Endothelial cell of umbilical vein (primary cell): ENCODE measurements around the gene LONP2. TPM values are rescaled to one million over a fixed set of nuclear protein-coding genes. Genes with fewer than 3 reads are reported as not detected.

Experiments
- BruUV-seq: library from RNA; stranded (reverse); fragments of 400-500 nt; replicated peaks from 2 replicates; lab custom pipeline; 2021; lab: Mats Ljungman, UMichigan
- CTCF ChIA-PET: fragments of 300-600, 350-600 bp; sonication (Branson Sonifier 250); formaldehyde crosslinking; loops from one replicate; lab custom pipeline; 2021; ENCODE audit warnings: antibody characterized with exemption, inconsistent platforms; lab: Charles Lee
- POLR2A ChIA-PET: fragments of 300-600, 350-600 bp; sonication (Branson Sonifier 250); formaldehyde crosslinking; loops from one replicate; lab custom pipeline; 2021; ENCODE audit warnings: antibody characterized with exemption, inconsistent platforms; lab: Charles Lee
- DNase-seq: peaks from one replicate; pipeline ENCODE4 v3.0.0-alpha.2; 2011; ENCODE audit warnings: low read depth, low spot score
- FAIRE-seq: peaks from 2 replicates; lab custom pipeline; 2011; peaks lifted over from hg19 to GRCh38; lab: Jason Lieb, UNC
- H2AFZ ChIP-seq: 2 replicates; pipeline ENCODE4 v1.6.0; 2012; ENCODE audit warnings: low read depth, low read length, control low read depth, inconsistent platforms
- H3K27ac ChIP-seq: 2 replicates; pipeline ENCODE4 v1.5.1; 2011; ENCODE audit warnings: low read depth, mild to moderate bottlenecking, control low read depth, low read length, moderate library complexity; ENCODE audit not compliant: insufficient read depth
- H3K27me3 ChIP-seq, 2 experiments: 2 replicates each; pipeline versions ENCODE4 v1.6.0 to v1.6.1; 2011; ENCODE audit warnings: low read length in 2 of 2, mixed read lengths in 1 of 2; ENCODE audit not compliant: control insufficient read depth in 2 of 2, insufficient read depth in 2 of 2
- H3K36me3 ChIP-seq, 2 experiments: 2 replicates in 1 of 2; 3 replicates in 1 of 2; pipeline ENCODE4 v1.5.1; 2011; ENCODE audit warnings: low read length in 2 of 2, mild to moderate bottlenecking in 1 of 2, moderate library complexity in 1 of 2; ENCODE audit not compliant: control insufficient read depth in 2 of 2, insufficient read depth in 2 of 2; ENCODE audit errors: extremely low read depth in 1 of 2
- H3K4me1 ChIP-seq: 3 replicates; pipeline ENCODE4 v1.5.1; 2011; ENCODE audit warnings: mild to moderate bottlenecking, low read length; ENCODE audit not compliant: control insufficient read depth, insufficient read depth; ENCODE audit errors: extremely low read depth
- H3K4me2 ChIP-seq: 2 replicates; pipeline ENCODE4 v1.6.1; 2011; ENCODE audit warnings: low read length, control low read depth, mixed read lengths; ENCODE audit not compliant: insufficient read depth
- H3K4me3 ChIP-seq, 3 experiments: fragments of 200-600 bp in 1 of 3; sonication (generic), shearing (Covaris generic) in 1 of 3; replicated peaks in 1 of 3; 2 replicates each; pipeline ENCODE4 v1.5.1; 2011 to 2016; ENCODE audit warnings: control low read depth in 3 of 3, low read length in 3 of 3, mild to moderate bottlenecking in 2 of 3, inconsistent platforms in 1 of 3, low read depth in 1 of 3, moderate library complexity in 1 of 3; ENCODE audit not compliant: insufficient read depth in 1 of 3
- H3K79me2 ChIP-seq: 2 replicates; pipeline ENCODE4 v1.6.0; 2012; ENCODE audit warnings: low read length, inconsistent platforms; ENCODE audit not compliant: control insufficient read depth, insufficient read depth
- H3K9ac ChIP-seq: replicated peaks from 2 replicates; pipeline ENCODE3; 2011; ENCODE audit warnings: low read length, control low read depth; ENCODE audit not compliant: insufficient read depth; ENCODE audit errors: extremely low read depth
- H3K9me1 ChIP-seq: replicated peaks from 3 replicates; pipeline ENCODE4 v1.6.0; 2011; ENCODE audit warnings: mild to moderate bottlenecking, low read length; ENCODE audit not compliant: control insufficient read depth, insufficient read depth; ENCODE audit errors: extremely low read depth
- H3K9me3 ChIP-seq: replicated peaks from 2 replicates; pipeline ENCODE4 v1.5.1; 2012; ENCODE audit warnings: low read length, inconsistent platforms; ENCODE audit not compliant: control insufficient read depth, insufficient read depth
- H4K20me1 ChIP-seq: replicated peaks from 2 replicates; pipeline ENCODE3; 2011; ENCODE audit warnings: mild to moderate bottlenecking, low read length; ENCODE audit not compliant: control insufficient read depth, insufficient read depth; ENCODE audit errors: extremely low read depth
- EZH2 ChIP-seq: IDR thresholded peaks from 2 replicates; pipeline ENCODE4 v1.6.1; 2012; ENCODE audit warnings: borderline replicate concordance, low read depth, mild to moderate bottlenecking, moderate library complexity, low read length, inconsistent platforms; ENCODE audit not compliant: severe bottlenecking
- FOS ChIP-seq: IDR thresholded peaks from 2 replicates; pipeline ENCODE4 v1.6.1; 2011; ENCODE audit warnings: mild to moderate bottlenecking, low read length, moderate library complexity, borderline replicate concordance; ENCODE audit not compliant: insufficient read depth
- GATA2 ChIP-seq: IDR thresholded peaks from 2 replicates; pipeline ENCODE4 v1.7.0; 2011; ENCODE audit warnings: low read depth, mild to moderate bottlenecking, moderate library complexity, mixed read lengths, low read length; ENCODE audit not compliant: insufficient read length, insufficient read depth
- JUN ChIP-seq: IDR thresholded peaks from 2 replicates; pipeline ENCODE4 v1.6.1; 2011; ENCODE audit warnings: borderline replicate concordance, low read depth; ENCODE audit not compliant: insufficient read length, insufficient read depth
- MYC ChIP-seq: IDR thresholded peaks from one replicate; pipeline ENCODE4 v1.6.1; 2011; ENCODE audit warnings: mild to moderate bottlenecking, low read depth, low read length
- POLR2A ChIP-seq: IDR thresholded peaks from 2 replicates; pipeline ENCODE4 v1.6.1; 2012; ENCODE audit warnings: low read depth, mild to moderate bottlenecking, control low read depth, low read length
- POLR2AphosphoS5 ChIP-seq: IDR thresholded peaks from 2 replicates; pipeline ENCODE4 v1.6.1; 2012; ENCODE audit warnings: low read depth, mild to moderate bottlenecking, control low read depth, low read length, moderate library complexity; ENCODE audit not compliant: insufficient read depth
- dilution Hi-C: fragments of 300-500 bp; cut with MboI; formaldehyde crosslinking; loops from one replicate; pipeline ENCODE4 v1.15.0; 2019; ENCODE audit warnings: low sequenced_read_pairs; ENCODE audit not compliant: extremely low pct_ligation_motif_present
- intact Hi-C: fragments of 100-400 bp; cut with micrococcal nuclease; formaldehyde crosslinking; loops from one replicate; pipeline ENCODE4 v1.10.0; 2022
- polyA plus RNA-seq, 4 experiments: library from polyadenylated mRNA; depleted of rRNA in 3 of 4; stranded (reverse) in 3 of 4; unstranded in 1 of 4; fragments of >200 nt; gene quantifications; 2 replicates each; pipeline versions ENCODE4 v1.2.1 to v1.2.3, GENCODE V29; 2011 to 2012; ENCODE audit warnings: missing spikeins in 1 of 4
- total RNA-seq: library from RNA; stranded (reverse); gene quantifications from 2 replicates; pipeline ENCODE4 v1.2.3, GENCODE V29; 2021
- TF ChIP-seq, protein P1 (sequence below), 2 donors: IDR thresholded peaks; 1 replicate in 1 of 2; 2 replicates in 1 of 2; pipeline ENCODE4 v1.5.1; 2011; ENCODE audit warnings: low read length in 2 of 2, mild to moderate bottlenecking in 2 of 2, moderate library complexity in 2 of 2, control low read depth in 1 of 2, inconsistent platforms in 1 of 2, low read depth in 1 of 2; ENCODE audit not compliant: insufficient read depth in 1 of 2; ENCODE audit errors: extremely low read depth in 1 of 2
- TF ChIP-seq, protein P2 (sequence below): IDR thresholded peaks from 2 replicates; pipeline ENCODE4 v1.6.1; 2011; ENCODE audit not compliant: insufficient read depth, insufficient read length

LONP2 gene
- total and polyA plus RNA-seq, 2 donors (not counting 3 experiments of a cell fraction or from before 2014, with no cell fraction given), result 13.5 to 38.4 TPM

DNA sequence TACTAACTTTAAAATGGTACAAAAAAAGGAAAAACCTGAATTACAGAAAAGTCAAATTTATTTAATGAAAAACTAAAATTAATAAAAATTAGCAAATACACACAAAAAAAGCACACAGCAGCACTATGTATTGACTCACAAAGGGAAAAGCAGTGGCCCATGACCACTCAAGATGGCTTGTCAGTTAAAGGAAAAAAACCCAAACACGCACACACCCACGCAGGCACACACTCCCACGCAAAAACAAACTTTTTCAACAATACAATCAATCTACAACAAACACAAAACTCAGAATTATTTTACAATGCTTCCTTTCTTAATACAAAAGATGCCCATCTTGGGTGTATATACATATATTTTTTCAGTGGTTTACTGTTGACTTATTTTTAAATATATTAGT is 116.9 kb downstream of the LONP2 start:
- intact Hi-C loops (loop anchor here (10.0 kb wide), 1 partner anchor 1386 kb away; the partner anchor contains the start of gene DNAJA2), dilution Hi-C loops (no loop called here)
- no TSS peak for BruUV-seq
- Histone ChIP-seq H3K36me3 (peaks cover 3 to 5% of the 10 kb centered on the region in 2 experiments), H3K79me2 (peaks cover 62% of the 10 kb centered on the region), H3K4me1 (peaks cover 6% of the 10 kb centered on the region), H4K20me1 (peaks cover 8% of the 10 kb centered on the region), H3K9ac (no peak overlapping the region), H2AFZ (no peak overlapping the region), H3K4me2 (no peak overlapping the region), H3K9me1 (no peaks in the 10 kb centered on the region), H3K27me3 (no peaks in the 10 kb centered on the region), H3K4me3 (no peak overlapping the region), H3K27ac (no peak overlapping the region), H3K9me3 (no peaks in the 10 kb centered on the region)
- POLR2A ChIA-PET, result no interaction called here
- CTCF ChIA-PET, result interaction anchor here (2.3 kb wide), 1 partner anchor 262 kb away, joined by 12 read pairs; no protein-coding TSS in a partner anchor
- DNase-seq, result no peak
- no peak for TF ChIP-seq GATA2
- TF ChIP-seq POLR2A, result no peak
- TF ChIP-seq MYC, result no peak
- no peak for TF ChIP-seq JUN
- no peak for TF ChIP-seq EZH2
- TF ChIP-seq, protein P1, sequence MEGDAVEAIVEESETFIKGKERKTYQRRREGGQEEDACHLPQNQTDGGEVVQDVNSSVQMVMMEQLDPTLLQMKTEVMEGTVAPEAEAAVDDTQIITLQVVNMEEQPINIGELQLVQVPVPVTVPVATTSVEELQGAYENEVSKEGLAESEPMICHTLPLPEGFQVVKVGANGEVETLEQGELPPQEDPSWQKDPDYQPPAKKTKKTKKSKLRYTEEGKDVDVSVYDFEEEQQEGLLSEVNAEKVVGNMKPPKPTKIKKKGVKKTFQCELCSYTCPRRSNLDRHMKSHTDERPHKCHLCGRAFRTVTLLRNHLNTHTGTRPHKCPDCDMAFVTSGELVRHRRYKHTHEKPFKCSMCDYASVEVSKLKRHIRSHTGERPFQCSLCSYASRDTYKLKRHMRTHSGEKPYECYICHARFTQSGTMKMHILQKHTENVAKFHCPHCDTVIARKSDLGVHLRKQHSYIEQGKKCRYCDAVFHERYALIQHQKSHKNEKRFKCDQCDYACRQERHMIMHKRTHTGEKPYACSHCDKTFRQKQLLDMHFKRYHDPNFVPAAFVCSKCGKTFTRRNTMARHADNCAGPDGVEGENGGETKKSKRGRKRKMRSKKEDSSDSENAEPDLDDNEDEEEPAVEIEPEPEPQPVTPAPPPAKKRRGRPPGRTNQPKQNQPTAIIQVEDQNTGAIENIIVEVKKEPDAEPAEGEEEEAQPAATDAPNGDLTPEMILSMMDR (IDR thresholded peaks at IDR 0.05; ENCODE audit: extremely low read depth in 1 of 2, insufficient read depth in 1 of 2, low read depth in 1 of 2, low read length in 2 of 2), result no peak
- no peak for TF ChIP-seq POLR2AphosphoS5
- no peak for TF ChIP-seq FOS
- TF ChIP-seq, protein P2, sequence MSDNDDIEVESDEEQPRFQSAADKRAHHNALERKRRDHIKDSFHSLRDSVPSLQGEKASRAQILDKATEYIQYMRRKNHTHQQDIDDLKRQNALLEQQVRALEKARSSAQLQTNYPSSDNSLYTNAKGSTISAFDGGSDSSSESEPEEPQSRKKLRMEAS, result no peak
- no peak for FAIRE-seq
